ENCODE data around the gene PHF21A. TPM values are rescaled to one million over a fixed set of nuclear protein-coding genes. Genes with fewer than 3 reads are reported as not detected.
"Not testable (repeated sequence)": the region's sequence is repeated elsewhere in the genome, so short reads cannot be mapped to it uniquely, and the experiment has no call there.

Gene PHF21A
- total RNA-seq, 1 donor from 2014 or later: 26.3 TPM

GRCh38 chr11:46120346-46121300, 631 bp downstream of the PHF21A start:
- DNase-seq: peak; percentile 96

- DNase-seq: peak; percentile 62
These were observed 1.7 kb downstream of the PHF21A start for GRCh38 chr11:46119352-46120216.

DNA sequence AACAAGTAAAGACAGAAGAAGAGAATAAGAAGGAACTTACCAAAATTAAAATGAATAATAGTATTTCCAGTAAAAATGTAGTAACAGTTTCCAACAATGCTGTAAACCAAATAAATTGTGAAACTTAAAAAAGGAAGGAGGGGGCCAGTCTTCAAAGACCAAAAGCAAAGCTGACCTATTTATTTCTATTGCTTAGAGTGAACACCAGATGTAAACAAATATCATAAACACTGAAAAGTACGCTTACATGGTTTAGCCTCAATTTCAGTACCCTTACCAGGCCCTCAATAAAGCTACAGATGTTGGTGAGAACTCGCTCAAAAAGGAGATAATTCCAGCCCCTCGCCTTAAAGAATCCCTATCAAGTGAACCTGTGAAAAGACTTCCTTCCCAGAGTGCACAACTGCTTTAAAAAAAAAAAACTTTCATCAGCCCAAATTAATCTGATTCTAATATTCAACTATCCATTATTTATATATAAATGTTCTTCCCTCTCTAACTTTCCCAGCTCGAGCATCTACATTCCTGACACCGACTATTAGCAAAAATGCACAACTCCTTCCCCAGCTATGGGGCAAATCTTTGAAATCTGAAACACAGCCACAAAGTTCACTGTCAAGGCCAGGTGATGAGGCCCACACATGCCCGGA, 2.4 kb downstream of the PHF21A start:
- no peak for DNase-seq

- DNase-seq: no peak
These were observed 3.4 kb downstream of the PHF21A start for GRCh38 chr11:46117842-46118241.

- not testable (repeated sequence) for DNase-seq
These were observed 4.6 kb downstream of the PHF21A start for GRCh38 chr11:46116712-46117037.

- DNase-seq: no peak
These were observed 5.1 kb downstream of the PHF21A start for GRCh38 chr11:46116007-46116711.

GRCh38 chr11:46114961-46115360, 6.3 kb downstream of the PHF21A start:
- DNase-seq: no peak

DNA sequence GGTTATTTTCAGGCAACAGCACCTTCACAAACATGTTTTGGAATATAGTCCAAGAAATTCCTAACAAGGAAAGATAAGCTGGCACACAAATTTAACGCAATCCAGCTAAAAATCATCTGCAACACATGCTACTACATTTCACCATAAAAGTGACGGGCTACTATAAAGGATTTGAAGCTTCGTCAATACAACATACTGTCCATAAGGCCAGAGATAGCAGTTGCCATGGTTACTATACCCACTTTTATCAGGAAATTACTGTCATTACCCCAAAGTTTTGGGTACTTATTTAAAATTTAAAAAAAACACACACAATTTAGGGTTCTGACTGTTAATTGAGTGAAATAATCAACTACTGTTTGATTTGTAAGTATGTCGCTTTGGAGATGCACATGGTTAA, 6.9 kb downstream of the PHF21A start:
- DNase-seq: no peak

DNA sequence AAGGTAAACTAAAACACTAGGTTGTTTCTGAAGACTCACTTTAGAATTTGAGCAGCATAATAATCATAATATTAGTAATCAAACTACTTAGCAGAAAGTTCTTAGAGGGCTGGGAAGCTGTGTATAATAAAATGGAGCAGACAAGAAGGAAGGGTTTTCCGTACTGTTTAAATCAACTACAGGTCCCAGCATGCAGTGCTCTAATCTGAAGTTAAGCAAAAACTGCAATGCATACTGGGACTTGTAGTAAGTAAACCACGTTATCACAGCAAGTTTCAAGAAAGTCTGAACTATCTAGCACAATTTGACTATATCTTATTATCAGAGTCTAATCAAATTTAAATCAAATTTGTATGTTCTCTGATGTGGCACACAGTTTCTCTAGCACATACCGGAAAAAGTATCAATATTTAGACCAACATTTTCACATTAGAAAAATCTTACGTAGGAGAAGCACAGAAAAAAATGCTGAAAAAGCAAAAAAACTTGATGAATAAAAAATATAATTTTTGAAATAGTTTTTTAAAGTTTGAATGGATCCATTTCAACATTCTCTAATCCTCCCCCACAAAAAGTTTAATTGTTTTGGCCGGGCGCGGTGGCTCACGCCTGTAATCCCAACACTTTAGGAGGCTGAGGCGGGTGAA, 8.2 kb downstream of the PHF21A start:
- DNase-seq: peak; percentile 50

- no peak for DNase-seq
These were observed 12.5 kb downstream of the PHF21A start for GRCh38 chr11:46108751-46109150.

DNA sequence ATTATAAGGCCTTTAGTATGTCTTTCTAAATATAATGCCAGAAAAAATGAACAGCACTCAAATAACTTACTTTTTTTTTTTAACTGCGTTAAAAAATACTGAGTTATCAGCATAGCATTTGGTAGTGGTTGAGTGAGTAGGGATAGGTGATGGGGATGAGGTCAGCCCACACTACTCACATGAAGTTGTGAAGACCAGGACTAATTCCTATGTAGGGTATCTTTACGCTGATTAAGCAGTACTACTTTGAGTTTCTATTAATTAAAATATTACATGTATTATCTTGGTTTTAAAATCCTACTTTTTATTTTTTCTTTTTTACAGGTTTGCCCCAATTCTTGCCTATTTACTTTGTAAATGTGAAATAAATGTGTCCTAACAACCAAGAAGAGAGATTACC, 13.5 kb downstream of the PHF21A start:
- DNase-seq: no peak

DNA sequence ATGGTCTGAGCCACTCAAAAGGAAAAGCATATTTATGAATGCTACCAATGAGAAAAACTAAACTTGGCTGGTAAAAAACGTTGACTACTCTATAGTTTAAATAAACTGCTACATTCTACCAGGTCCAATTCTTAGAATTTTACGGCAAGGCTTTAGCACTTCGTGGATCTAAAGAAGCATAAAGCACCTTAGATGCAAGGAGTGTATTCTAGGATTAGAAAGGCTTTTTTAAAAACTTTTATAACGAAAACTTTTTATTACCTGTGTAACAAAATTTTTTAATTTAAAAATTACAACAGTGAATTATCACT, 13.9 kb downstream of the PHF21A start:
- no peak for DNase-seq

- peak; percentile 20 for DNase-seq
These were observed 14.5 kb downstream of the PHF21A start for GRCh38 chr11:46106530-46107407.

DNA sequence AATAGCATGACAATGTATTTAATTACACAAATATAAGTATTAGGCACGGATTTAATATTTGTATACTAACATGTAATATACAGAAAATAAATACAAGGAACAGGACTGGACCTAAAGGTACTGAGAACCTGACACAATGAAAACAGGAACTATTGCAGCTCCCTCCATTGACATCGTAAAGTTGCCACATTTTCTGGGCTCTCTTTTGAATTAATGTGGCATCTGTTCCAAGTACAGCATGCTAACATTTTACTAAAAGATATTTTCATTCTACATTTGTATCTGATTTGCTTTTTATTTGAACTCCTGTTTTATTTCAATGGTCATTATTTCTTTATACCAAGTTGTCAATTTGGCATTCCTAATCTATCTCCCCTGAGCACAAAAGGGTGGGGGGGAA, 15.3 kb downstream of the PHF21A start:
- DNase-seq: no peak

GRCh38 chr11:46105134-46105628, 16.1 kb downstream of the PHF21A start:
- DNase-seq: no peak

- DNase-seq: no peak
These were observed 18.4 kb downstream of the PHF21A start for GRCh38 chr11:46102843-46103242.

DNA sequence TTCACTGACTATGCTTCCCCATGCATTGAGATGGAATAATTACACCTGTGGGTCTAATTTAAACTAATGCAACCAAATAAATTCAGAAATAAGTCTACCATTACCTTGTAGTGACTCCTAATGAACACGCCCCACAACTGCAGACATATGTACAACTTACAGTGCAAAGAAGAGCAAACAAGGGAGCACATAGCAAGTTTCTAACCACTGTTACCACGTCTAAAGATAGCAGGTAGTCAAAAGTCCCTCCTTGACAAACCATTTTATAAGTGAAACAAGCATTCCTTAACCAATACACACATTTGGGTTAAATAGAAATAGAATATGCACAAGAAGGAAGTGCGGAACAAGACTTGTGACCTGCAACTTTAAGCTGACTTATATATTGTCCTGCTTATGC, 20.6 kb downstream of the PHF21A start:
- DNase-seq: no peak

DNA sequence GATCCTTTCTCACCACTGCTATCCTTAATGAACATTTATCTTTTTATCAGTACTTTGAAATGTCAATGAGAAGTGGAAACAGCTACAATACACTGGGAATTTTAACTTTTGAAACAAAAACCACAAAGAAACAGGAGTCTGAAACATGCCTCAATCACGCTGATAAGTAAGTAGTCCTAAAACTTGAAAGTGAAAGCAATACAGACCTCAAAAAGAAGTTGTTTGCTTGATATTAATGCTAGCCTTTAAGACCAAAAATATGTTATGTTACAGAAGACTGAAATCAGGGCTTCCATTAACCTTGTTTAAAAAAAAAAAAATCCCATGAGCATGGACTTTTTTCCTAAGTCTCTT, 21.3 kb downstream of the PHF21A start:
- DNase-seq: no peak

GRCh38 chr11:46090375-46090774, 30.9 kb downstream of the PHF21A start:
- no peak for DNase-seq

- DNase-seq: no peak
These were observed 41.6 kb downstream of the PHF21A start for GRCh38 chr11:46079662-46080061.

DNA sequence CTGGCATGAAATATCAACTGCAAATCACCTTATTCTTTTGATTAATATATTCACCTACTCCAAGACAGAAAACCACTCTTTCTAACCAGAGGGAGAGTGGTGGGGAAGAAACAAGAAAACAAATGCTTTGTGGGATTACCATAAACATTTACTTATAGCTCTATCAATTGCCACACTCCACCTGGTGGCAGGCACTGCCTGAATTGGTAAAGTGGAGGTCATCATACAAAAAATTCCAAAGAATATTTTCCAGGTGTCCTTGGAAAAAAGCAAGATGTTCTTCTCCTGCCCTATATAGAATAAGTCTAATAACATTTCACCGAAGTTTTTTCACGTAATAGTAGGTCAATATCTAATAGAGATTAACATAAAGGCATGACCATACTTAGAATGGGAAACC, 45.3 kb downstream of the PHF21A start:
- DNase-seq: no peak

Data from skin of body (tissue), 2 donors.